NCI-H2196 (cell line): ENCODE measurements around the gene C16orf89.
A peak's percentile ranks its signal among the peaks of the same experiment; 100 is the strongest.
"Not testable (repeated sequence)": the region's sequence is repeated elsewhere in the genome, so short reads cannot be mapped to it uniquely, and the experiment has no call there.

Experiments used
- DNase-seq: peaks from one replicate; lab custom pipeline; 2025; ENCODE audit not compliant: unreplicated experiment; lab: John Stamatoyannopoulos, UW

The C16orf89 gene

GRCh38 chr16:5062051-5062450 lies 3.7 kb downstream of the C16orf89 start:
- DNase-seq, result no peak

- no peak for DNase-seq
Measured at GRCh38 chr16:5060073-5060641, 5.6 kb downstream of the C16orf89 start.

- DNase-seq, result no peak
Measured at GRCh38 chr16:5059386-5060072, 6.2 kb downstream of the C16orf89 start.

- DNase-seq, result no peak
Measured at GRCh38 chr16:5058476-5058875, 7.3 kb downstream of the C16orf89 start.

- no peak for DNase-seq
Measured at GRCh38 chr16:5056352-5056751, 9.4 kb downstream of the C16orf89 start.

GRCh38 chr16:5054876-5055865 lies 10.6 kb downstream of the C16orf89 start:
- DNase-seq, result no peak

- no peak for DNase-seq
Measured at GRCh38 chr16:5046914-5047313, 18.8 kb downstream of the C16orf89 start.

- no peak for DNase-seq
Measured at GRCh38 chr16:5045499-5046115, 20.1 kb downstream of the C16orf89 start.

GRCh38 chr16:5044581-5044980 lies 21.2 kb downstream of the C16orf89 start:
- DNase-seq, result not testable (repeated sequence)

- no peak for DNase-seq
Measured at GRCh38 chr16:5044011-5044540, 21.7 kb downstream of the C16orf89 start.

GRCh38 chr16:5042574-5043171 lies 23.1 kb downstream of the C16orf89 start:
- DNase-seq, result no peak

GRCh38 chr16:5041600-5042133 lies 24.1 kb downstream of the C16orf89 start:
- no peak for DNase-seq

- DNase-seq, result no peak
Measured at GRCh38 chr16:5040451-5040850, 25.3 kb downstream of the C16orf89 start.

GRCh38 chr16:5036228-5037156 lies 29.3 kb downstream of the C16orf89 start:
- no peak for DNase-seq

- DNase-seq, result no peak
Measured at GRCh38 chr16:5035909-5036227, 29.9 kb downstream of the C16orf89 start.

GRCh38 chr16:5034167-5034523 lies 31.6 kb downstream of the C16orf89 start:
- DNase-seq, result no peak

GRCh38 chr16:5033256-5034166 lies 32.2 kb downstream of the C16orf89 start, which contains the start of gene NAGPA:
Gene NAGPA (minus strand): TSS chr16:5033935. CDS start chr16:5033914, 21 bp downstream.
- DNase-seq, result peak; percentile 90

GRCh38 chr16:5032748-5033167 lies 33.0 kb downstream of the C16orf89 start:
- DNase-seq, result no peak
